ENCODE data around the gene TEX2. TPM values are rescaled to one million over a fixed set of nuclear protein-coding genes. Genes with fewer than 3 reads are reported as not detected.

The TEX2 gene
- total and polyA plus RNA-seq, 7 donors, result 4.6 to 50.7 (median 39.3) TPM

DNA sequence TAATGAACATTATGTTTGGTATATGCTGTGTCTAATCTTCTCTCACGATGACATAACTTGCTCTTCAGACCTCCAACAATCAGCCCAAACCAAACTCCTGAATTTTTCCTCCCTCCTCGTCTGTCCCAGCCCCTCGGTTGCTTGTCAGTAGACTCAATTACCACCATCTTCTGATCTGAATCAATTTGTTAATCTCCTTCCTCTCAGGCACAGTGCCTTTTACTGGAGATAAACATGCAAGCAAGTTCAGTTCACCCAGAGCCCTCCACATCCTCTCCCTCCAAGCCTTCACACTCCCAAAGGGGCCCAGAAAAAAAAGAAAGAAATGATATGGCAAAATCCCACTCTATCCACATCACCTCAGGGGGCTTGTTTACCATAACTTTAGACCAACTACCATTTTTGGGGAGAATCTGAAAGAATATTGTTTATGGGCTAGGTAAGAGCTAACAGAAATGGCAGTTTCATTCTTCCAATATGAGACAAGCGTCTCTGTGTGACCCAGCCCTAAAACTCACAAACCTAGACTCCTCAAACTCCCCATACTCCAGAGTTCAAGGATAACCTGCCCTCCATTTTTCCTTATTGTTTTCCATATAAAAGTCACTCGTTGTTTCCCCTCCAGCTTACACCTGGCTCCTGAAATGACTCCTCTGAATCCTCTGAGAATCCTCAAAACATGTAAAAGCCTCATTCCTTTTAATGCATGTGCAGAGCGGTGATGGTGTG is 1.5 kb downstream of the TEX2 start:
- intact Hi-C loops (cut with DNase I), result loop anchor here (1.0 to 5.0 kb wide), 2 partner anchors 39 to 115 kb away; no protein-coding TSS in a partner anchor
- 32 to 43% methylated on average over 6 of the region's 6 CpGs for WGBS, 2 donors
- no peak for DNase-seq
- no peaks in the 10 kb centered on the region for H3K36me3 ChIP-seq
- H3K4me1 ChIP-seq, result peaks cover 0 to 42% (median 30%) of the 10 kb centered on the region in 4 donors
- peak overlapping the region; percentile 98 to 99 (median 98) for H3K4me3 ChIP-seq
- no peaks in the 10 kb centered on the region for H3K9me3 ChIP-seq
- no peak for TF ChIP-seq POLR2A (IDR thresholded peaks at IDR 0.05)
- no peak for TF ChIP-seq POLR2AphosphoS5 (IDR thresholded peaks at IDR 0.05)
- no peak for TF ChIP-seq EP300 (IDR thresholded peaks at IDR 0.05)
- TF ChIP-seq, protein P1, sequence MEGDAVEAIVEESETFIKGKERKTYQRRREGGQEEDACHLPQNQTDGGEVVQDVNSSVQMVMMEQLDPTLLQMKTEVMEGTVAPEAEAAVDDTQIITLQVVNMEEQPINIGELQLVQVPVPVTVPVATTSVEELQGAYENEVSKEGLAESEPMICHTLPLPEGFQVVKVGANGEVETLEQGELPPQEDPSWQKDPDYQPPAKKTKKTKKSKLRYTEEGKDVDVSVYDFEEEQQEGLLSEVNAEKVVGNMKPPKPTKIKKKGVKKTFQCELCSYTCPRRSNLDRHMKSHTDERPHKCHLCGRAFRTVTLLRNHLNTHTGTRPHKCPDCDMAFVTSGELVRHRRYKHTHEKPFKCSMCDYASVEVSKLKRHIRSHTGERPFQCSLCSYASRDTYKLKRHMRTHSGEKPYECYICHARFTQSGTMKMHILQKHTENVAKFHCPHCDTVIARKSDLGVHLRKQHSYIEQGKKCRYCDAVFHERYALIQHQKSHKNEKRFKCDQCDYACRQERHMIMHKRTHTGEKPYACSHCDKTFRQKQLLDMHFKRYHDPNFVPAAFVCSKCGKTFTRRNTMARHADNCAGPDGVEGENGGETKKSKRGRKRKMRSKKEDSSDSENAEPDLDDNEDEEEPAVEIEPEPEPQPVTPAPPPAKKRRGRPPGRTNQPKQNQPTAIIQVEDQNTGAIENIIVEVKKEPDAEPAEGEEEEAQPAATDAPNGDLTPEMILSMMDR (IDR thresholded peaks at IDR 0.05), result no peak
- peak overlapping the region; percentile 94 to 97 (median 94) for H3K27ac ChIP-seq
- no peaks in the 10 kb centered on the region for H3K27me3 ChIP-seq

DNA sequence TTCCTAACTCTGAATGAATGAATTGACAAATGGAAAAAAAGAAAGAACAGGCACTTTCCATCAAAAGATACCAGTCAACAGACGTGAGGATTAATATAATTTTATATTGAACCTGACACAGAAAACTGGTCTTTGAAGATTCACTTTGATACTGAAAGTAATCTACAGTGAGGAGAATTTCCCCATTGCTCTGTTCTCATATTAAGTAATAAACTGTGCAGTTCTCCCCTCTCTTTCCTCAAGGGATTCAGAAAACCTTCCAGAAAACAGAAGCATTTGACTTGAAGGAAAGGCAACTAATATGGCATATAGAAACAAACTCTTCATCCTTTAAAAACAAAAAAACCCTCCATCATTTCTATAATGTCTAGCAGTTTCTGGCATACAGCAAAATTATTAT is 2.2 kb downstream of the TEX2 start:
- H3K27me3 ChIP-seq, result no peaks in the 10 kb centered on the region
- peaks cover 0 to 43% (median 30%) of the 10 kb centered on the region in 4 donors for H3K4me1 ChIP-seq
- H3K4me3 ChIP-seq, result no peak overlapping the region
- no peaks in the 10 kb centered on the region for H3K36me3 ChIP-seq
- 20 to 34% methylated on average over 1 of the region's 1 CpG for WGBS, 2 donors
- DNase-seq, result no peak
- TF ChIP-seq, protein P1 (IDR thresholded peaks at IDR 0.05), result no peak
- no peak for TF ChIP-seq POLR2AphosphoS5 (IDR thresholded peaks at IDR 0.05)
- no peak for TF ChIP-seq POLR2A (IDR thresholded peaks at IDR 0.05)
- TF ChIP-seq EP300 (IDR thresholded peaks at IDR 0.05), result no peak
- no peaks in the 10 kb centered on the region for H3K9me3 ChIP-seq
- no peak overlapping the region for H3K27ac ChIP-seq
- intact Hi-C loops (cut with DNase I), result loop anchor here (5.0 kb wide), 1 partner anchor 39 kb away; no protein-coding TSS in a partner anchor

DNA sequence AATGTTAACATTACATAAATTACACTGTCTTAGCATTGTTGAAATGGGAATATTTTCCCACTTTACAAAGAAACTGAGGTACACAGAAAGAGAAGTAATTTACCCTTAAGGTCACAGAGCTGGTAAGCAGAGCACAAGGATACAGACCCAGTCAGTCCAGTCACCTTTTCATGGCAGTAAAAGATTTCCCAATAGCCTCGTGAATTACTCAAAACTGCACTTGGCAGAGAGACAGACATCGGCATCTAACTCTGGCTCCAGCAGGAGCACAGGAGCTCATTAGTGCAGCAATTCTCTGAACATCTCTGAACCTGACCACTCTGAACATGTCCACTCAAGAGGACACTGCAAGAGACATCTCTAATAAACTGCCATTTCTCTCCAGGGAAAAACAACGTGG is 3.1 kb downstream of the TEX2 start:
- 15 to 63% methylated on average over 3 of the region's 3 CpGs for WGBS, 2 donors

DNA sequence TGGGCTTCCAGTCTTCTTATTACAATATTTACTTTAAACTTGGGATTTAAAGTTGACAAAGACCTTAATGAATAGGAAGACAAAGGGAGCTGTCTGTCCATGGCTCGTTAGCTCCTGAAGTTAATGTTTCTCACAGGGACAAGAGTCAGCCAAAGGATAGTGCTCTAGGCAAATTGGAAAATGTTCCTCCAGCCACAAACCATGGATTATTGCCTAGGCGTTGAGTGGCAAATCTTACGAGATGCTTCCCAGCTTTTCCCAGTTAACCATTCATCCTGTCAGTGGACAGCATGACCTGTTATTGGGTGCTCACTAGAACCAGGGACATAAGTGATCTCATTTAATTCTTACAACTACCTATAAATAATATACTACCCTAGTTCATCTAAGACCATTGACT is 3.6 kb downstream of the TEX2 start:
- H3K27me3 ChIP-seq, result no peaks in the 10 kb centered on the region
- H3K9me3 ChIP-seq, result no peaks in the 10 kb centered on the region
- H3K4me1 ChIP-seq, result peaks cover 0 to 43% (median 30%) of the 10 kb centered on the region in 4 donors
- H3K4me3 ChIP-seq, result no peak overlapping the region
- TF ChIP-seq EP300 (IDR thresholded peaks at IDR 0.05), result no peak
- TF ChIP-seq POLR2AphosphoS5 (IDR thresholded peaks at IDR 0.05), result no peak
- TF ChIP-seq, protein P1 (IDR thresholded peaks at IDR 0.05), result no peak
- TF ChIP-seq POLR2A (IDR thresholded peaks at IDR 0.05), result no peak
- intact Hi-C loops (cut with DNase I), result no loop called here
- 59 to 82% methylated on average over 3 of the region's 3 CpGs for whole genome bisulfite sequencing, 2 donors
- H3K36me3 ChIP-seq, result no peaks in the 10 kb centered on the region
- DNase-seq, result no peak
- no peak overlapping the region for H3K27ac ChIP-seq

More for the DNA sequence above, 3.1 kb downstream of the TEX2 start:
- no peaks in the 10 kb centered on the region for H3K27me3 ChIP-seq
- no peak overlapping the region for H3K4me3 ChIP-seq
- intact Hi-C loops (cut with DNase I), result loop anchor here (5.0 kb wide), 1 partner anchor 38 kb away; no protein-coding TSS in a partner anchor
- no peak for DNase-seq
- TF ChIP-seq POLR2AphosphoS5 (IDR thresholded peaks at IDR 0.05), result no peak
- TF ChIP-seq EP300 (IDR thresholded peaks at IDR 0.05), result no peak
- TF ChIP-seq POLR2A (IDR thresholded peaks at IDR 0.05), result no peak
- TF ChIP-seq, protein P1 (IDR thresholded peaks at IDR 0.05), result no peak
- no peak overlapping the region for H3K27ac ChIP-seq
- H3K9me3 ChIP-seq, result no peaks in the 10 kb centered on the region
- H3K4me1 ChIP-seq, result peaks cover 0 to 43% (median 30%) of the 10 kb centered on the region in 4 donors
- no peaks in the 10 kb centered on the region for H3K36me3 ChIP-seq

All from sigmoid colon (tissue), 7 donors.